ENCODE data around the gene RNF207. TPM values are rescaled to one million over a fixed set of nuclear protein-coding genes. Genes with fewer than 3 reads are reported as not detected.

The RNF207 gene
- total and polyA plus RNA-seq, 10 of the 15 experiments (the other 5 are each of a cell fraction or from before 2014, with no cell fraction given), result 1.7 to 36.4 (median 13.1) TPM

DNA sequence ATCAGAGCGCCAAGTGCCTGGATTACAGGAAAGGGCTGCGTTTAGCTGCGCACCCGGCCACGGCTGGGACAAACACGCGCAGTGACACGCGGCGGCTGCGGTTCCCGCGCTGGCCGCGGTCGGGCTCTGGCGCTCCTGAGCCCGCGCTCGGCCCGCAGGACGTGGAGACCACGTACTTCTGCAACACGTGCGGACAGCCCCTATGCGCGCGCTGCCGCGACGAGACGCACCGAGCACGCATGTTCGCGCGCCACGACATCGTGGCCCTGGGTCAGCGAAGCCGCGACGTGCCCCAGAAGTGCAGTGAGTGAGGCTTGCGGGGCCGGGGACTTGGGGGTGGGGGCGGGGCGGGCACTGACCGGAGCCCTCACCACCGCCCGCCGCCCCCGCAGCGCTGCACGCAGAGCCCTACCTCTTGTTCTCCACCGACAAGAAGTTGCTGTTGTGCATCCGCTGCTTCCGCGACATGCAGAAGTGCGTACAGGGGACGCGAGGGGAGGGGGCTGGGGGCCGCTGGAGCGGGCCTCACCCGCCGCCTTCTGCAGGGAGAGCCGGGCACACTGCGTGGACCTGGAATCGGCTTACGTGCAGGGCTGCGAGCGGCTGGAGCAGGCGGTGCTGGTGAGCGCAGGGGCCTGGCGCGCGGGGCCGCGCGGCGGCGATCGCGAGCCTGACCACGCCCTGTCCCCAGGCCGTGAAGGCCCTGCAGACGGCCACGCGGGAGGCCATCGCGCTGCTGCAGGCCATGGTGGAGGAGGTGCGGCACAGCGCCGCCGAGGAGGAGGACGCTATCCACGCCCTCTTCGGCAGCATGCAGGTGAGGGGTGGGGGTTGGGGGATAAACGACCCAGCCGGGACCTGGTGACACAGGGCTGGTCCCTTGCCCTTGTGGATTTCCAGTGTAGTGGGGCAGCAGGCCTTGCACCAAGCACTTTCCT lies 3.1 kb downstream of the RNF207 start (continued):
- TF ChIP-seq SMAD1 (IDR thresholded peaks at IDR 0.05; ENCODE audit: low read depth, partially characterized antibody) (no peak), SREBF2 (IDR thresholded peaks at IDR 0.05; ENCODE audit: low read length) (no peak), RELA (IDR thresholded peaks at IDR 0.05; ENCODE audit: borderline replicate concordance, partially characterized antibody) (no peak), ATF7 (IDR thresholded peaks at IDR 0.05; ENCODE audit: low read depth) (no peak), ZNF24 (IDR thresholded peaks at IDR 0.05) (no peak), MYB (IDR thresholded peaks at IDR 0.05; ENCODE audit: borderline replicate concordance, low read depth, low read length) (no peak), FOXK2 (IDR thresholded peaks at IDR 0.05) (no peak), SUZ12 (IDR thresholded peaks at IDR 0.05; ENCODE audit: unreplicated experiment) (no peak), PAX8 (IDR thresholded peaks at IDR 0.05) (no peak), SP1 (IDR thresholded peaks at IDR 0.05; ENCODE audit: low read depth, low read length) (no peak), FOXM1 (IDR thresholded peaks at IDR 0.05; ENCODE audit: low read depth, low read length) (no peak), EGR1 (IDR thresholded peaks at IDR 0.05; ENCODE audit: borderline replicate concordance in 1 of 2, low read depth in 2 of 2, low read length in 2 of 2) (peak in 1 of 2 experiments; percentile 79; a peak in 2 of 3 replicates), POLR2AphosphoS5 (IDR thresholded peaks at IDR 0.05; ENCODE audit: low read length) (no peak), SUPT20H (IDR thresholded peaks at IDR 0.05; ENCODE audit: borderline replicate concordance, control insufficient read depth, low read depth, low read length) (no peak), ASH2L (IDR thresholded peaks at IDR 0.05; ENCODE audit: borderline replicate concordance, low read depth) (no peak), MEF2B (IDR thresholded peaks at IDR 0.05; ENCODE audit: partially characterized antibody, poor library complexity, severe bottlenecking) (no peak)
- TF ChIP-seq, protein P1, sequence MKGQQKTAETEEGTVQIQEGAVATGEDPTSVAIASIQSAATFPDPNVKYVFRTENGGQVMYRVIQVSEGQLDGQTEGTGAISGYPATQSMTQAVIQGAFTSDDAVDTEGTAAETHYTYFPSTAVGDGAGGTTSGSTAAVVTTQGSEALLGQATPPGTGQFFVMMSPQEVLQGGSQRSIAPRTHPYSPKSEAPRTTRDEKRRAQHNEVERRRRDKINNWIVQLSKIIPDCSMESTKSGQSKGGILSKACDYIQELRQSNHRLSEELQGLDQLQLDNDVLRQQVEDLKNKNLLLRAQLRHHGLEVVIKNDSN (IDR thresholded peaks at IDR 0.05; ENCODE audit: borderline replicate concordance, extremely low read length, insufficient read depth, low read depth, low read length), result peak; percentile 36
- TF ChIP-seq, protein P2, sequence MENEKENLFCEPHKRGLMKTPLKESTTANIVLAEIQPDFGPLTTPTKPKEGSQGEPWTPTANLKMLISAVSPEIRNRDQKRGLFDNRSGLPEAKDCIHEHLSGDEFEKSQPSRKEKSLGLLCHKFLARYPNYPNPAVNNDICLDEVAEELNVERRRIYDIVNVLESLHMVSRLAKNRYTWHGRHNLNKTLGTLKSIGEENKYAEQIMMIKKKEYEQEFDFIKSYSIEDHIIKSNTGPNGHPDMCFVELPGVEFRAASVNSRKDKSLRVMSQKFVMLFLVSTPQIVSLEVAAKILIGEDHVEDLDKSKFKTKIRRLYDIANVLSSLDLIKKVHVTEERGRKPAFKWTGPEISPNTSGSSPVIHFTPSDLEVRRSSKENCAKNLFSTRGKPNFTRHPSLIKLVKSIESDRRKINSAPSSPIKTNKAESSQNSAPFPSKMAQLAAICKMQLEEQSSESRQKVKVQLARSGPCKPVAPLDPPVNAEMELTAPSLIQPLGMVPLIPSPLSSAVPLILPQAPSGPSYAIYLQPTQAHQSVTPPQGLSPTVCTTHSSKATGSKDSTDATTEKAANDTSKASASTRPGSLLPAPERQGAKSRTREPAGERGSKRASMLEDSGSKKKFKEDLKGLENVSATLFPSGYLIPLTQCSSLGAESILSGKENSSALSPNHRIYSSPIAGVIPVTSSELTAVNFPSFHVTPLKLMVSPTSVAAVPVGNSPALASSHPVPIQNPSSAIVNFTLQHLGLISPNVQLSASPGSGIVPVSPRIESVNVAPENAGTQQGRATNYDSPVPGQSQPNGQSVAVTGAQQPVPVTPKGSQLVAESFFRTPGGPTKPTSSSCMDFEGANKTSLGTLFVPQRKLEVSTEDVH (IDR thresholded peaks at IDR 0.05; ENCODE audit: low read depth, partially characterized antibody), result no peak
- TF ChIP-seq, protein P3, sequence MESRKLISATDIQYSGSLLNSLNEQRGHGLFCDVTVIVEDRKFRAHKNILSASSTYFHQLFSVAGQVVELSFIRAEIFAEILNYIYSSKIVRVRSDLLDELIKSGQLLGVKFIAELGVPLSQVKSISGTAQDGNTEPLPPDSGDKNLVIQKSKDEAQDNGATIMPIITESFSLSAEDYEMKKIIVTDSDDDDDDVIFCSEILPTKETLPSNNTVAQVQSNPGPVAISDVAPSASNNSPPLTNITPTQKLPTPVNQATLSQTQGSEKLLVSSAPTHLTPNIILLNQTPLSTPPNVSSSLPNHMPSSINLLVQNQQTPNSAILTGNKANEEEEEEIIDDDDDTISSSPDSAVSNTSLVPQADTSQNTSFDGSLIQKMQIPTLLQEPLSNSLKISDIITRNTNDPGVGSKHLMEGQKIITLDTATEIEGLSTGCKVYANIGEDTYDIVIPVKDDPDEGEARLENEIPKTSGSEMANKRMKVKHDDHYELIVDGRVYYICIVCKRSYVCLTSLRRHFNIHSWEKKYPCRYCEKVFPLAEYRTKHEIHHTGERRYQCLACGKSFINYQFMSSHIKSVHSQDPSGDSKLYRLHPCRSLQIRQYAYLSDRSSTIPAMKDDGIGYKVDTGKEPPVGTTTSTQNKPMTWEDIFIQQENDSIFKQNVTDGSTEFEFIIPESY (IDR thresholded peaks at IDR 0.05), result no peak
- TF ChIP-seq, protein P4, sequence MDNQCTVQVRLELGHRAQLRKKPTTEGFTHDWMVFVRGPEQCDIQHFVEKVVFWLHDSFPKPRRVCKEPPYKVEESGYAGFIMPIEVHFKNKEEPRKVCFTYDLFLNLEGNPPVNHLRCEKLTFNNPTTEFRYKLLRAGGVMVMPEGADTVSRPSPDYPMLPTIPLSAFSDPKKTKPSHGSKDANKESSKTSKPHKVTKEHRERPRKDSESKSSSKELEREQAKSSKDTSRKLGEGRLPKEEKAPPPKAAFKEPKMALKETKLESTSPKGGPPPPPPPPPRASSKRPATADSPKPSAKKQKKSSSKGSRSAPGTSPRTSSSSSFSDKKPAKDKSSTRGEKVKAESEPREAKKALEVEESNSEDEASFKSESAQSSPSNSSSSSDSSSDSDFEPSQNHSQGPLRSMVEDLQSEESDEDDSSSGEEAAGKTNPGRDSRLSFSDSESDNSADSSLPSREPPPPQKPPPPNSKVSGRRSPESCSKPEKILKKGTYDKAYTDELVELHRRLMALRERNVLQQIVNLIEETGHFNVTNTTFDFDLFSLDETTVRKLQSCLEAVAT (IDR thresholded peaks at IDR 0.05), result no peak
- TF ChIP-seq, protein P5, sequence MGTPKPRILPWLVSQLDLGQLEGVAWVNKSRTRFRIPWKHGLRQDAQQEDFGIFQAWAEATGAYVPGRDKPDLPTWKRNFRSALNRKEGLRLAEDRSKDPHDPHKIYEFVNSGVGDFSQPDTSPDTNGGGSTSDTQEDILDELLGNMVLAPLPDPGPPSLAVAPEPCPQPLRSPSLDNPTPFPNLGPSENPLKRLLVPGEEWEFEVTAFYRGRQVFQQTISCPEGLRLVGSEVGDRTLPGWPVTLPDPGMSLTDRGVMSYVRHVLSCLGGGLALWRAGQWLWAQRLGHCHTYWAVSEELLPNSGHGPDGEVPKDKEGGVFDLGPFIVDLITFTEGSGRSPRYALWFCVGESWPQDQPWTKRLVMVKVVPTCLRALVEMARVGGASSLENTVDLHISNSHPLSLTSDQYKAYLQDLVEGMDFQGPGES (IDR thresholded peaks at IDR 0.05), result no peak

Measured in GM12878 (cell line).